Measurements from ENCODE around the gene CYP26B1.
"Not testable (repeated sequence)": the region's sequence is repeated elsewhere in the genome, so short reads cannot be mapped to it uniquely, and the experiment has no call there.

DNA sequence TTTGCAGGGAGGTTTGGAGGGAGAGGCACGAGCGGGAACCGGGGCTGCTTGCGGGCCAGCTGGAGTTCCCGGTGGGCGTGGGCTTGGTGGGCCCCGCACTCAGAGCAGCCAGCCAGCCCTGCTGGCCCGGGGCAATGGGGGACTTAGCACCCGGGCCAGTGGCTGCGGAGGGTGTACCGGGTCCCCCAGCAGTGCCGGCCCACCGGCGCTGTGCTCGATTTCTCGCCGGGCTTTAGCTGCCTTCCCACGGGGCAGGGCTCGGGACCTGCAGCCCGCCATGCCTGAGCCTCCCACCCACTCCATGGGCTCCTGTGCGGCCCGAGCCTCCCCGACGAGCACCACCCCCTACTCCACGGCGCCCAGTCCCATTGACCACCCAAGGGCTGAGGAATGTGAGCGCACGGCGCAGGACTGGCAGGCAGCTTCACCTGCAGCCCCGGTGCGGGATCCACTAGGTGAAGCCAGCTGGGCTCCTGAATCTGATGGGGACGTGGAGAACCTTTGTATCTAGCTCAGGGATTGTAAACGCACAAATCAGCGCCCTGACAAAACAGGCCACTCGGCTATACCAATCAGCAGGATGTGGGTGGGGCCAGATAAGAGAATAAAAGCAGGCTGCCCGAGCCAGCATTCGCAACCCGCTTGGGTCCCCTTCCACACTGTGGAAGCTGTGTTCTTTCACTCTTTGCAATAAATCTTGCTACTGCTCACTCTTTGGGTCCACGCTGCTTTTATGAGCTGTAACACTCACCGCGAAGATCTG, 60.6 kb downstream of the CYP26B1 start:
- TF ChIP-seq POLR2A (IDR thresholded peaks at IDR 0.05), result not testable (repeated sequence)
- TF ChIP-seq, protein P1, sequence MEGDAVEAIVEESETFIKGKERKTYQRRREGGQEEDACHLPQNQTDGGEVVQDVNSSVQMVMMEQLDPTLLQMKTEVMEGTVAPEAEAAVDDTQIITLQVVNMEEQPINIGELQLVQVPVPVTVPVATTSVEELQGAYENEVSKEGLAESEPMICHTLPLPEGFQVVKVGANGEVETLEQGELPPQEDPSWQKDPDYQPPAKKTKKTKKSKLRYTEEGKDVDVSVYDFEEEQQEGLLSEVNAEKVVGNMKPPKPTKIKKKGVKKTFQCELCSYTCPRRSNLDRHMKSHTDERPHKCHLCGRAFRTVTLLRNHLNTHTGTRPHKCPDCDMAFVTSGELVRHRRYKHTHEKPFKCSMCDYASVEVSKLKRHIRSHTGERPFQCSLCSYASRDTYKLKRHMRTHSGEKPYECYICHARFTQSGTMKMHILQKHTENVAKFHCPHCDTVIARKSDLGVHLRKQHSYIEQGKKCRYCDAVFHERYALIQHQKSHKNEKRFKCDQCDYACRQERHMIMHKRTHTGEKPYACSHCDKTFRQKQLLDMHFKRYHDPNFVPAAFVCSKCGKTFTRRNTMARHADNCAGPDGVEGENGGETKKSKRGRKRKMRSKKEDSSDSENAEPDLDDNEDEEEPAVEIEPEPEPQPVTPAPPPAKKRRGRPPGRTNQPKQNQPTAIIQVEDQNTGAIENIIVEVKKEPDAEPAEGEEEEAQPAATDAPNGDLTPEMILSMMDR (IDR thresholded peaks at IDR 0.05), result not testable (repeated sequence)

All from heart left ventricle (tissue), 13 donors.